ENCODE results near the gene NRROS. TPM values are rescaled to one million over a fixed set of nuclear protein-coding genes. Genes with fewer than 3 reads are reported as not detected.

NRROS gene
- total RNA-seq, 4 donors from 2014 or later: 1.8 to 3.1 (median 2.4) TPM

- TF ChIP-seq, protein P1, sequence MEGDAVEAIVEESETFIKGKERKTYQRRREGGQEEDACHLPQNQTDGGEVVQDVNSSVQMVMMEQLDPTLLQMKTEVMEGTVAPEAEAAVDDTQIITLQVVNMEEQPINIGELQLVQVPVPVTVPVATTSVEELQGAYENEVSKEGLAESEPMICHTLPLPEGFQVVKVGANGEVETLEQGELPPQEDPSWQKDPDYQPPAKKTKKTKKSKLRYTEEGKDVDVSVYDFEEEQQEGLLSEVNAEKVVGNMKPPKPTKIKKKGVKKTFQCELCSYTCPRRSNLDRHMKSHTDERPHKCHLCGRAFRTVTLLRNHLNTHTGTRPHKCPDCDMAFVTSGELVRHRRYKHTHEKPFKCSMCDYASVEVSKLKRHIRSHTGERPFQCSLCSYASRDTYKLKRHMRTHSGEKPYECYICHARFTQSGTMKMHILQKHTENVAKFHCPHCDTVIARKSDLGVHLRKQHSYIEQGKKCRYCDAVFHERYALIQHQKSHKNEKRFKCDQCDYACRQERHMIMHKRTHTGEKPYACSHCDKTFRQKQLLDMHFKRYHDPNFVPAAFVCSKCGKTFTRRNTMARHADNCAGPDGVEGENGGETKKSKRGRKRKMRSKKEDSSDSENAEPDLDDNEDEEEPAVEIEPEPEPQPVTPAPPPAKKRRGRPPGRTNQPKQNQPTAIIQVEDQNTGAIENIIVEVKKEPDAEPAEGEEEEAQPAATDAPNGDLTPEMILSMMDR (IDR thresholded peaks at IDR 0.05): no peak
- TF ChIP-seq POLR2A (IDR thresholded peaks at IDR 0.05): no peak
- DNase-seq (ENCODE audit: low spot score in 2 of 2): no peak
- no peak overlapping the region for H3K4me3 ChIP-seq (ENCODE audit: low read depth, poor library complexity, severe bottlenecking)
- intact Hi-C loops (cut with DNase I; ENCODE audit: low total_unique reads): no loop called here
- WGBS, 2 donors: 0% methylated on average over 1 of the region's 1 CpG
Measured at GRCh38 chr3:196694202-196694638, 54.7 kb downstream of the NRROS start.

DNA sequence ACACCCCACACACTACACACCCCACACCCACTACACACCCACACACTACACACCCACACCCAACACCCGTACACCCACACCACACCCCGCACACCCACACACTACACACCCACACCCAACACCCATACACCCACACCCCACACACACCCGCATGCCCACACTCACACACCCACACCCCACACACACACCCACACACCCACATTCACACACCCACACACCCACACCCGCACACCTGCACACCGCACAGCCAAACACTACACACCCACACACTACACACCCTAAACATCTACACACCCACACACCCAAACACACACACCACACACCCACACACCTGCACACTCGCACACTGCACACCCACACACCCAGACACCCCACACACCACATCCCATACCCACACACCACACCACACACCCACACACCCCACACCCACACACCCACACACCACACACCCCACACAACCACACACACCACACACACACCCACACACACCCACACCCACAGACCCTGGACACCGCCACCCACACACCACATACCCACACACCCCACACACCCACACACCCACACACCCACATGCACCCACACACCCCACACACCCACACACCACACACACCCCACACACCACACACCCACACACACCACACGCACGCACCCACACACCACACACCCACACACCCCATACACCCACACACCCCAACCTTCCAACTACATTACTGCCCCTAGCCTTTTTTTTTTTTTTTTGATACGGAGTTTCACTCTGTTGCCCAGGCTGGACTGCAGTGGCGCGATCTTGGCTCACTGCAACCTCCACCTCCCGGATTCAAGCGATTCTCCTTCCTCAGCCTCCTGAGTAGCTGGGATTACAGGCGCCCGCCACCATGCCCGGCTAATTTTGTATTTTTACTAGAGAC, 55.7 kb downstream of the NRROS start:
- no peak overlapping the region for H3K4me3 ChIP-seq (ENCODE audit: low read depth, poor library complexity, severe bottlenecking)
- intact Hi-C loops (cut with DNase I; ENCODE audit: low total_unique reads): no loop called here
- no peak for TF ChIP-seq POLR2A (IDR thresholded peaks at IDR 0.05)
- TF ChIP-seq, protein P1 (IDR thresholded peaks at IDR 0.05): no peak
- DNase-seq (ENCODE audit: low spot score in 2 of 2): no peak
- 86 to 90% methylated on average over 17 of the region's 17 CpGs for WGBS, 2 donors

GRCh38 chr3:196695849-196696226, 56.3 kb downstream of the NRROS start:
- DNase-seq (ENCODE audit: low spot score in 2 of 2): no peak
- intact Hi-C loops (cut with DNase I; ENCODE audit: low total_unique reads): no loop called here
- H3K4me3 ChIP-seq (ENCODE audit: low read depth, poor library complexity, severe bottlenecking): no peak overlapping the region
- WGBS, 2 donors: 75 to 79% methylated on average over 5 of the region's 5 CpGs
- TF ChIP-seq POLR2A (IDR thresholded peaks at IDR 0.05): no peak
- TF ChIP-seq, protein P1 (IDR thresholded peaks at IDR 0.05): no peak

- intact Hi-C loops (cut with DNase I; ENCODE audit: low total_unique reads): no loop called here
- H3K4me3 ChIP-seq (ENCODE audit: low read depth, poor library complexity, severe bottlenecking): no peak overlapping the region
- TF ChIP-seq, protein P1 (IDR thresholded peaks at IDR 0.05): no peak
- no peak for TF ChIP-seq POLR2A (IDR thresholded peaks at IDR 0.05)
- 75 to 85% methylated on average over 5 of the region's 5 CpGs for WGBS, 2 donors
- DNase-seq (ENCODE audit: low spot score in 2 of 2): no peak
Measured at GRCh38 chr3:196697270-196697669, 57.8 kb downstream of the NRROS start.

GRCh38 chr3:196699749-196700148, 60.3 kb downstream of the NRROS start:
- no peak for TF ChIP-seq POLR2A (IDR thresholded peaks at IDR 0.05)
- TF ChIP-seq, protein P1 (IDR thresholded peaks at IDR 0.05): no peak
- intact Hi-C loops (cut with DNase I; ENCODE audit: low total_unique reads): no loop called here
- no peak overlapping the region for H3K4me3 ChIP-seq (ENCODE audit: low read depth, poor library complexity, severe bottlenecking)
- no peak for DNase-seq (ENCODE audit: low spot score in 2 of 2)
- WGBS, 2 donors: 91% methylated on average over 7 of the region's 7 CpGs

All from lower leg skin (tissue), 4 donors.